Caki2 (cell line): ENCODE data around the gene LGI4. TPM values are rescaled to one million over a fixed set of nuclear protein-coding genes. Genes with fewer than 3 reads are reported as not detected.
"Not testable (repeated sequence)": the region's sequence is repeated elsewhere in the genome, so short reads cannot be mapped to it uniquely, and the experiment has no call there.

Source experiments
- DNase-seq: peaks from one replicate; pipeline ENCODE4 v3.0.0-alpha.2; 2015; ENCODE audit warnings: low read depth
- in situ Hi-C: cut with HindIII; loops from 2 replicates; pipeline ENCODE4 v1.10.0; 2016; ENCODE audit warnings: low sequenced_read_pairs, low pct_unique_long_range_greater_than_20kb, mixed read lengths
- total RNA-seq: library from RNA; depleted of rRNA; stranded (reverse); fragments of >200 nt; shearing (Covaris generic); gene quantifications from 2 replicates; pipeline ENCODE4 v1.2.3, GENCODE V29; 2014; ENCODE audit warnings: low replicate concordance

The LGI4 gene
- total RNA-seq, 1 experiment from 2014 or later: not detected

GRCh38 chr19:35162471-35163326, 27.8 kb upstream of the LGI4 start:
- in situ Hi-C loops: no loop called here
- no peak for DNase-seq

DNA sequence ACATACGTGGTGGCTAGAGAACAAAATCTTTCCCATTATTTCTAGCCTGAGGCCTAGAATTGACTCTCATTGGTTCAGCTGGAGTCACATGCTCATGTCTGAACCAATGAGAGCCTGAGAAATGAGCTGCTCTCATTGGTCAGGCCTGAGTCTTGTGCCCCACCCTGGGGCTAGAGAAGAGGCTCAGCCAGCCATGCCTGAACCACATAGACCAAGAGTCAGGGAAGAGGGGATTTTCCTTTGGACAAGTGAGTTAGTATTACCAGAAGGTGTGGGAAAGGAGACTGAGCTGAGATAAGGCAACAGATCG, 26.5 kb upstream of the LGI4 start:
- no peak for DNase-seq
- in situ Hi-C loops: no loop called here

DNA sequence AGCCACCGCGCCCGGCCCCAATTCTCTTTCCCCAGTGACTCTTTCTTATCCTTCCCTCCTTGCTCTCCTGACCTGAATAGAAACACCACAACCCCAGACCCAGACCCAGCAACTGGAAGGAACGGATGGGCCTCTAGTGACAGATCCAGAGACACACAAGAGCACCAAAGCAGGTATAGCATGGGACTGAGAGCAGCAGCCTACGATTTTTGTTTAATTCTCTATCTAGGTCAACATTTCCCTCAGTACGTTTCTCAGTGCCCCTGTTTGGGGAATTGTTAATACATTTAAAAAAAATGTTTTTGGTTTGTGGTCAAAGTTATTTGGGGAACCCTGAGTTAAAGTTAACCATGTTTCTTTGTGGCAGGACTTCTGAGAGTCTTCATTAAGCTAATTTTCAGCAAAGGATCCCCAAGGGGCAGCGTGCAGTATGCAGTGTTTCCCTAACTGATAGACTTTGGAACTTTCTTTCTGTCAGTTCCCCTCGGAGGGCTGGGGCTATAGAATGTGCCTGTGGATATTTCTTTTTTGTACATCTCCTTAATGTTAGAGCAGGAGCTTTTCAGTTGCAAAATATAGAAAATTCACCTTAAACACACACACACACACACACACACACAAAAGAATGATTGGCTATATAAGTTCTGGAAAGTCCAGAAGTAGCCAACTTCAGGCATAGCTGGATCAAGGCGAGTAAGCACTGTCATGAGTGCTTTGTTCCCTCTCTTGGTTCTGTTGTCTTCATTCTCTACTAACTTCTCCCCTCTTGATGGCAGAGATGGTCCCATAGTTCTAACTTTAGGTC, 26.0 kb upstream of the LGI4 start:
- no peak for DNase-seq
- in situ Hi-C loops: no loop called here

DNA sequence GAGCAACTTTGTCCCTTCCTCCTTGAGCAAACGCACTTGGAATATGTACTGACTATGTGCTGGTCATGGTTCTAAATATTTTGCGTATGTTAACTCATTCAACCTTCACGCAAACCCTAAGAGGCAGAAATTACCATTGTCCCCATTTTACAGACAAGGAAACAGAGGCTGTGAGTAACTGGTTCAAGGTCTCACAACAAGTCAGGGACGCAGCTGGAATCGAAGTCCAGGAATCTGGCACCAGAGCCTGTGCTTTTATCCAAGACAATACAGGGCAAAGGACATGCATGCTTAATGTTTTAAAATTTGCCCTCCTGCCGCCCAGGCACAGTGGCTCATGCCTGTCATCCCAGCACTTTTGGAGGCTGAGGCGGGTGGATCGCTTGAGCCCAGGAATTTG, 24.7 kb upstream of the LGI4 start:
- in situ Hi-C loops: no loop called here
- DNase-seq: no peak

- in situ Hi-C loops: no loop called here
- DNase-seq: no peak
Observed at GRCh38 chr19:35157431-35157830, 22.6 kb upstream of the LGI4 start.

- in situ Hi-C loops: no loop called here
- DNase-seq: no peak
Observed at GRCh38 chr19:35156673-35157014, 21.8 kb upstream of the LGI4 start.

- in situ Hi-C loops: no loop called here
Observed at GRCh38 chr19:35155981-35156672, 21.3 kb upstream of the LGI4 start.

GRCh38 chr19:35155441-35155840, 20.6 kb upstream of the LGI4 start:
- in situ Hi-C loops: no loop called here
- DNase-seq: no peak

More at GRCh38 chr19:35155981-35156672, 21.3 kb upstream of the LGI4 start:
- no peak for DNase-seq

- DNase-seq: peak; percentile 69
- in situ Hi-C loops: no loop called here
Observed at GRCh38 chr19:35154525-35155406, 19.9 kb upstream of the LGI4 start, which contains the start of gene FXYD5. Gene FXYD5 (plus strand): TSS chr19:35154735. CDS start chr19:35155551, 816 bp downstream.

- DNase-seq: no peak
Observed at GRCh38 chr19:35153701-35154524, 19.1 kb upstream of the LGI4 start.

DNA sequence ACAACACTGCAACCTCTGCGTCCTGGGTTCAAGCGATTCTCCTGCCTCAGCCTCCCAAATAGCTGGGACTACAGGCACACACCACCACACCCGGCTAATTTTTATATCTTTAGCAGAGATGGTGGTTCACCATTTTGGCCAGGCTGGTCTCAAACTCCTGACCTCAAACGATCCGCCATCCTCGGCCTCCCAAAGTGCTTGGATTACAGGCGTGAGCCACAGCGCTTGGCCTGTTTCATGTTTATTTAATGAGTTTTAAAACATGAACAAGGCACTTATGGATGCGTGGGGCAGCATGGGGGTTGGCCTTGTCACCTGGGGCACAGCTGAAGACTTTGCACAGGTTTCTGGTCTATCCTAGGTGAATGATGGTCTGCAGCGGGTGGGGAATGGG, 18.3 kb upstream of the LGI4 start:
- in situ Hi-C loops, DNase-seq: not testable (repeated sequence)

More at GRCh38 chr19:35153701-35154524, 19.1 kb upstream of the LGI4 start:
- in situ Hi-C loops: no loop called here

DNA sequence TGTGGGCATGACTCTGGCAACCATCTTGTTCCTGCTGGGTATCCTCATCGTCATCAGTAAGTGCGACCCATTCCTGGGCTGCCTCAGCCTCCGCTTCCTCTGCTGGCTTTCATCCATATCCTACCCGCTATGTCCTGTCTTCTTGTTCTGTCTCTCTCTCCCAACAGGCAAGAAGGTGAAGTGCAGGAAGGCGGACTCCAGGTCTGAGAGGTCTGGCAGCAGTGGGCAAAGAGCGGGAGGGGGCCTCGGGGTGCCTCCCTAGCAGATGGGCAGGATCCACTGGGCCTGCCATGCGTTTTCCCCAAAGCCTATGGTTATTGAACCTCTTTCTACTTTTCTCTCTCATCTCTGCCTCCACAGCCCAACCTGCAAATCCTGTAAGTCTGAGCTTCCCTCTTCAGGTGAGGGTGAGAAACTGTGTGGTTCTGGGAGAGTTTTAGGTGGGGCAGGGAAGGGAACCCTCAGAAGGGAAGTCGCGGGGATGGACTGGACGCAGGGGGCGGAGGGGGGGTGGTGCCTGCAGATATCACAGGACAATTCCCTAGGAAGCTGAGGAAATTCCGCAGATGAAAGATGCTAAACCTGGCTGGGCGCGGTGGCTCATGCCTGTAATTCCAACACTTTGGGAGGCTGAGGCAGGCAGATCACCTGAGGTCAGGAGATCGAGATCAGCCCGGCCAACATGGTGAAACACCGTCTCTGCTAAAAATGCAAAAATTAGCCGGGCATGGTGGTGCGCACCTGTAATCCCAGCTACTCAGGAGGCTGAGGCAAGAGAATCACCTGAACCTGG, 16.6 kb upstream of the LGI4 start:
- in situ Hi-C loops: no loop called here
- no peak for DNase-seq

DNA sequence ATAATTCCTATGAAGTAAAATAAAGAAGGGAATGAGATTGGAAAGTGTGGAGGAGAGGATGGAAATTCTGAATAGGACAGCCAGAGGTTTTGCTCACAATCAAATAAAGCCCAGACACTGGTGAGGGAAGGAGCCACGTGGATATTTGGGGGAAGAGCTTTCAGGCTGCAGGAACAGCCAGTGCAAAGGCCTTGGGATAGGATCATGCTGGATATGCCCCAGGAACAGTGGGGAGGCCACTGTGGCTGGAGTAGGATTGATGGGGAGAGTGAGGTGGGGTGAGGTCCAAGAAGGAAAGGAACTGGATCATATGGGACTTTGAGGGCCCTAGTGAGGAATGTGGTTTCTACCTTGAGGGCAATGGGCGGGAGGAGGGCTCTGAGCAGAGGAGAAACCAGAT, 15.6 kb upstream of the LGI4 start:
- in situ Hi-C loops: no loop called here
- no peak for DNase-seq

GRCh38 chr19:35149463-35149862, 14.6 kb upstream of the LGI4 start:
- in situ Hi-C loops: no loop called here
- no peak for DNase-seq

GRCh38 chr19:35146746-35147459, 12.0 kb upstream of the LGI4 start:
- in situ Hi-C loops: no loop called here
- no peak for DNase-seq
